GM19351 (cell line): ENCODE results near the gene APOL5.

Experiments used
- ATAC-seq: cut with Tn5 transposase; IDR thresholded peaks from one replicate; pipeline ENCODE4 v1.9.1; 2021; ENCODE audit warnings: mild to moderate bottlenecking, moderate library complexity; ENCODE audit not compliant: unreplicated experiment

Gene APOL5

GRCh38 chr22:35740616-35741015 lies 22.9 kb downstream of the APOL5 start:
- no peak for ATAC-seq

- no peak for ATAC-seq
Observed at GRCh38 chr22:35742342-35743100, 24.8 kb downstream of the APOL5 start.

GRCh38 chr22:35743326-35743860 lies 25.7 kb downstream of the APOL5 start:
- ATAC-seq = no peak

- ATAC-seq = no peak
Observed at GRCh38 chr22:35746248-35746647, 28.6 kb downstream of the APOL5 start.

- no peak for ATAC-seq
Observed at GRCh38 chr22:35746946-35747703, 29.5 kb downstream of the APOL5 start.

- peak; percentile 53 for ATAC-seq
Observed at GRCh38 chr22:35749808-35750207, 32.1 kb downstream of the APOL5 start.

- no peak for ATAC-seq
Observed at GRCh38 chr22:35752006-35752862, 34.6 kb downstream of the APOL5 start.

- no peak for ATAC-seq
Observed at GRCh38 chr22:35752863-35753189, 35.2 kb downstream of the APOL5 start.

- no peak for ATAC-seq
Observed at GRCh38 chr22:35754761-35755160, 37.1 kb downstream of the APOL5 start.

- ATAC-seq = no peak
Observed at GRCh38 chr22:35756722-35757121, 39.0 kb downstream of the APOL5 start.

GRCh38 chr22:35758394-35758793 lies 40.7 kb downstream of the APOL5 start:
- no peak for ATAC-seq

GRCh38 chr22:35761037-35761436 lies 43.4 kb downstream of the APOL5 start:
- no peak for ATAC-seq

- no peak for ATAC-seq
Observed at GRCh38 chr22:35766654-35767580, 49.2 kb downstream of the APOL5 start.

GRCh38 chr22:35769974-35770373 lies 52.3 kb downstream of the APOL5 start:
- no peak for ATAC-seq

- no peak for ATAC-seq
Observed at GRCh38 chr22:35775339-35775738, 57.7 kb downstream of the APOL5 start.

GRCh38 chr22:35777335-35777975 lies 59.8 kb downstream of the APOL5 start:
- ATAC-seq = no peak
